ENCODE results near the gene LRMDA. TPM values are rescaled to one million over a fixed set of nuclear protein-coding genes. Genes with fewer than 3 reads are reported as not detected.

Gene LRMDA
- polyA plus RNA-seq, 2 of the 4 experiments (the other 2 are of a cell fraction), result 4.6 to 5.2 TPM

GRCh38 chr10:76337641-76338040, 906.2 kb downstream of the LRMDA start:
- POLR2A ChIA-PET, result no interaction called here

DNA sequence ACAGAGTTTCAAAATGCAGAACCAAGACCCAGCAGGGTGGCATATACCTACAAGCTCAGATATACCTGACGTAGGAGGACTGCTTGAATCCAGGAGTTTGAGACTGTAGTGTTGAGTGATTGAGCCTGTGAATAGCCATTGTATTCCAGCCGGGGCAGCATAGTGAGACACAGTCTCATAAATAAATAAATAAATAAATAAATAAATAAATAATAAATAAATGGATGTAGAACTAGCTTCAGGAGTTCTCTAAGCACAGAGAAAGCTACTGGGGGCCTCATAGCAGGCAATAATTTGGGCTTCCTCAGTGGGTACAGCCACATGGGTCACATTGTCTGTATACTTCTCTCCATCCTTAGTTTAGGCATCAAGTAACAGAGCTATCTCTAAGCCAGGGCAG, 906.8 kb downstream of the LRMDA start:
- ChIA-PET CTCF (interaction anchor here (0.6 kb wide), 2 partner anchors 20 to 694 kb away, joined by 4 to 5 read pairs; no protein-coding TSS in a partner anchor), POLR2A (no interaction called here)
- 79% methylated on average over 2 of the region's 2 CpGs for WGBS (ENCODE audit: missing lambda C conversion rate)
- Histone ChIP-seq H3K4me1 (peaks cover 25% of the 10 kb centered on the region), H3K9me3 (no peaks in the 10 kb centered on the region), H3K27ac (no peak overlapping the region), H3K4me3 (no peak overlapping the region), H3K4me2 (no peak overlapping the region)
- ATAC-seq, result no peak
- DNase-seq (ENCODE audit: low read depth in 1 of 2, low spot score in 1 of 2), result no peak
- TF ChIP-seq EHF (CRISPR knock-in tag; IDR thresholded peaks at IDR 0.05) (no peak), KDM5A (IDR thresholded peaks at IDR 0.05) (no peak), ZC3H11A (IDR thresholded peaks at IDR 0.05) (peak; percentile 82)
- no peak for FAIRE-seq

More at GRCh38 chr10:76337641-76338040, 906.2 kb downstream of the LRMDA start:
- WGBS (ENCODE audit: missing lambda C conversion rate), result 0% methylated on average over 1 of the region's 1 CpG
- Histone ChIP-seq H3K4me3 (no peak overlapping the region), H3K4me1 (peaks cover 25% of the 10 kb centered on the region), H3K27ac (peak overlapping the region; percentile 54 to 74), H3K9me3 (no peaks in the 10 kb centered on the region), H3K4me2 (peak overlapping the region; percentile 73; the same call in 2 of the 3 replicates)
- FAIRE-seq, result no peak
- ATAC-seq, result no peak
- TF ChIP-seq MAX (IDR thresholded peaks at IDR 0.05) (peak; percentile 28; the same call in 1 of the 2 replicates), JUN (IDR thresholded peaks at IDR 0.05) (no peak), E2F6 (IDR thresholded peaks at IDR 0.05; ENCODE audit: borderline replicate concordance, low read depth) (peak; percentile 37; the same call in 1 of the 2 replicates), ZSCAN20 (CRISPR knock-in tag; IDR thresholded peaks at IDR 0.05) (no peak), HDAC2 (IDR thresholded peaks at IDR 0.05) (no peak), FOXS1 (CRISPR knock-in tag; IDR thresholded peaks at IDR 0.05) (no peak)
- CTCF ChIA-PET, result interaction anchor here (0.6 kb wide), 1 partner anchor 19 kb away, joined by 4 read pairs; no protein-coding TSS in a partner anchor
- DNase-seq (ENCODE audit: low read depth in 1 of 2, low spot score in 1 of 2), result no peak

- TF ChIP-seq MAX (IDR thresholded peaks at IDR 0.05) (no peak), PHF8 (IDR thresholded peaks at IDR 0.05; ENCODE audit: borderline replicate concordance, low read depth) (no peak), RNF2 (IDR thresholded peaks at IDR 0.05; ENCODE audit: borderline replicate concordance, low read depth) (no peak), GATA3 (IDR thresholded peaks at IDR 0.05; ENCODE audit: borderline replicate concordance) (no peak), CTCF (IDR thresholded peaks at IDR 0.05) (no peak), RAD21 (conservative IDR thresholded peaks at IDR 0.05 in 1 of 2, IDR thresholded peaks at IDR 0.05 in 1 of 2) (no peak), NFE2L2 (conservative IDR thresholded peaks at IDR 0.05; ENCODE audit: low read length) (no peak), RARB (CRISPR knock-in tag; IDR thresholded peaks at IDR 0.05) (no peak), CHD2 (IDR thresholded peaks at IDR 0.05; ENCODE audit: low read length, partially characterized antibody) (no peak), ESRRA (IDR thresholded peaks at IDR 0.05; ENCODE audit: borderline replicate concordance, low read length) (no peak), KDM1A (IDR thresholded peaks at IDR 0.05; ENCODE audit: low read depth) (no peak), HDAC2 (IDR thresholded peaks at IDR 0.05) (no peak), ZNF302 (CRISPR knock-in tag; IDR thresholded peaks at IDR 0.05) (no peak), POLR2A (IDR thresholded peaks at IDR 0.05; ENCODE audit: low read length) (no peak), REST (IDR thresholded peaks at IDR 0.05) (no peak), SMC3 (IDR thresholded peaks at IDR 0.05) (no peak), ZC3H11A (IDR thresholded peaks at IDR 0.05) (no peak), SREBF2 (IDR thresholded peaks at IDR 0.05) (no peak), ATOH8 (CRISPR knock-in tag; IDR thresholded peaks at IDR 0.05; ENCODE audit: low read depth) (no peak)
- no peak for ATAC-seq
- no peak overlapping the region for H3K27ac ChIP-seq
- 84% methylated on average over 2 of the region's 2 CpGs for WGBS (ENCODE audit: missing lambda C conversion rate)
- H3K4me3 ChIP-seq, result no peak overlapping the region
- H3K4me2 ChIP-seq, result no peak overlapping the region
- CTCF ChIA-PET, result no interaction called here
- POLR2A ChIA-PET, result no interaction called here
- peaks cover 5% of the 10 kb centered on the region; the same call in 1 of the 3 replicates for H3K9me3 ChIP-seq
- no peak for DNase-seq (ENCODE audit: low read depth in 1 of 2, low spot score in 1 of 2)
- FAIRE-seq, result no peak
- peaks cover 13% of the 10 kb centered on the region for H3K4me1 ChIP-seq
These were observed 910.3 kb downstream of the LRMDA start for GRCh38 chr10:76341740-76342139.

All from A549 (cell line).